GM18507 (cell line): ENCODE data around the gene HSD17B12.

Source experiments
- DNase-seq: peaks from one replicate; pipeline ENCODE4 v3.0.0; 2011; ENCODE audit warnings: low read depth; ENCODE audit not compliant: insufficient read length; ENCODE audit errors: extremely low spot score
- FAIRE-seq: peaks from 2 replicates; lab custom pipeline; 2011; peaks lifted over from hg19 to GRCh38; lab: Jason Lieb, UNC

HSD17B12 gene

DNA sequence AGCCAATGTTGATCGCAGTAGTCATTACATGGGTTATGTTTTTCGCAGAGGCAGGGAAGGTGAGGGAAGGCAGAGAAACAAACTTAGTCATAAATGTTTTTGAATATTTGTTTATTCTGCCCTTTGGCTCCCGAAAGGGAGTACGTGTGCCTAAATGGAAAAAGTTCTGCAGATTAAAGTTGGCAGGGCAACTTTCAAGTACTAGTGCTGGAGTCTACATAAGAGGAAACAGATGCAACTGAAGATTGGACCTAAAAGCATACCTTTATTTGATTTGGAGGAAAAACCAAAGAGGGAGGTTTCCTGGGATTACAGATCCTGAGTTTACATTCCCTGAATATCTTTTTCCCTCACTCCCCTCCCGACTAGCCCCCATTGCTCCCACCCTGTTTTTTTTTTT is 5.7 kb downstream of the HSD17B12 start:
- FAIRE-seq = no peak
- no peak for DNase-seq

DNA sequence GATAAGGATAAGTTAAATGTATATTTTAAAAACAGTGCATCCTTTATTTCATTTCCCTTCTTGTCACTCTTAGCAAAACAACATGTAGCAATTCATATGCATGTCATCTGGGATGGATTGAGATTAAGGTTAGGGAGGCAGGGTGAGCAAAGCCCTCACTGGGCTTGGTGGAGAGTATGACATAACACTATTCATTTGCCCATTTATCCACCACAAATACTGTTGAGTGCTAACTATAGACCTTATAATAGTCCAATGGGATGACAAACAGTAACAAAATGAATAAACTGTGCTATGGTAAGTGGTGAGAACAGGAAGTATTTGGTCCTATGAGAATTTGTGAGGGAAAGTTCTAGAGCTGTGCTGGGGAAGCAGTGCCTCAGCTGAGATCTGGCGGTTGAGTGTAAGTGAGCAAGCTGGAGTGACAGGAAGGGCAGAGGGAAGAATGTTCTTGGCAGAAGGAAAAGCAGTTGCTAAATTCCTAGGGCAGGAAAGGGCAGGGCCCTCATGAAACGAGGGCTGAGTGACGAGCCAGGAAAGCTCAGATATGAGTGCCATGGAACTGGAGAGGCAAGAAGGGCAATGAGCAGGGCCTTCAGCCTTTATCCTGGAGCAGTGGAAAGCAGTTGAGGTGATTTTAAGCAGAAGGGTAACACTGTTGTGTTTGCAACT is 6.7 kb downstream of the HSD17B12 start:
- no peak for DNase-seq
- FAIRE-seq = no peak

- peak; percentile 12 for FAIRE-seq
These were observed 7.9 kb downstream of the HSD17B12 start for GRCh38 chr11:43688394-43688793.

GRCh38 chr11:43689167-43689566 is 8.6 kb downstream of the HSD17B12 start:
- DNase-seq (no peak), FAIRE-seq (no peak)

More at GRCh38 chr11:43688394-43688793, 7.9 kb downstream of the HSD17B12 start:
- DNase-seq = no peak

DNA sequence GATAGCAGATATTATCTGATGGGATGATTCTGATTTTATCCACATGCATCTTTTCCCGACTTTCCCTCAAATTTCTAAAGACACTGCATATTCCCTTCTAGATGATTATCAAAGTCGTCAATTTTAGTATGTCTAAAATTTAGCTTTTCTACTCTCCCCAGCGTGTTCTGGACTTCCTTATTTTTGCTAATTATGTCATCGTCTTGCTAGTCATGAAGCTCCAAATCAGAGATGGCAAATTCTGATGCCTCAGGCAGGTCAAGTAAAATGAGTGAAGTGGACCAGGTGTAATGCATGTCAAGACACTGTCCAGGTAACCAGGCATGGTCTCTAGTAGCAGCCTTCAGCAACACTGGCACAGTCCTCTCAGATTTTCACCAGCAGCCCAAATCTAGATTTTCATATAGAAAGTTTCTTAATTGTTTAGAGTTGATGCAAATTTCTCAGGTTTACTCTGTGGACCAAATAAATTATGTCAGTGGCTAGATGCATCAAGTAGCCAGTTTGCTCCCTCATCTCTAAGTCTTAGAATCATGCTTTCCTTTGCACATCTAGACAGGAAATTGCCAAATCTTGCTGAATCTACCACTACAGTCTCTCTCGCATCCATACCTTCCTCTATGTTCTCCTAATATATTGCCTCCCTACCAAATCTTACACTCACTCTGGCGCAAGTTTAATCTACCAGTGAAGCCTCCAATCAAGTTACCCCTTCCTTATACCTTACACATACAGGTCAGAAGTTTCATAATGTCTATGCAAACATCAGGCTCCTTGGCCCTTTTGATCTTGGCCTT is 10.6 kb downstream of the HSD17B12 start:
- FAIRE-seq = no peak
- no peak for DNase-seq

DNA sequence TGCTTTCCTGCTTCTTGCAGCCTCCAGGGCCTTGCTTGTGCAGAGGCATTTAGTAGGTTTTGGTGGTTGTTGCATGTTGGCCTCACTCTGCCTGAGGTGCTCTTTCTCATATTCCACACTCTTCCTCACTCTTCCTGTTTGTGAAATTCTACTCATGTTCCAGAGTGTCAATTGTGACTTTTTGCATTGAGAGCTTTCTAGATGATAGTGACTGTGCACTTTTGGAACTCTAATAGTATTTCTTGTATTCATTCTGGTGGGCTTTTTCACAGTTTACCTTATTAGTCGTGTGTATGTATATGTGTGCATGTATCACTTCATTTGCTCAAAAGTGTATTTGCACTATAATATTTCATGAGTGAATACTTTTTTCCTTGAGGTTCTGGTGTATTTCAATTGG is 11.3 kb downstream of the HSD17B12 start:
- DNase-seq = no peak
- FAIRE-seq = no peak

GRCh38 chr11:43693069-43693468 is 12.5 kb downstream of the HSD17B12 start:
- FAIRE-seq = no peak
- DNase-seq = no peak

GRCh38 chr11:43693731-43694130 is 13.2 kb downstream of the HSD17B12 start:
- FAIRE-seq (no peak), DNase-seq (no peak)

- peak; percentile 12 for FAIRE-seq
- no peak for DNase-seq
These were observed 13.9 kb downstream of the HSD17B12 start for GRCh38 chr11:43694477-43694876.

DNA sequence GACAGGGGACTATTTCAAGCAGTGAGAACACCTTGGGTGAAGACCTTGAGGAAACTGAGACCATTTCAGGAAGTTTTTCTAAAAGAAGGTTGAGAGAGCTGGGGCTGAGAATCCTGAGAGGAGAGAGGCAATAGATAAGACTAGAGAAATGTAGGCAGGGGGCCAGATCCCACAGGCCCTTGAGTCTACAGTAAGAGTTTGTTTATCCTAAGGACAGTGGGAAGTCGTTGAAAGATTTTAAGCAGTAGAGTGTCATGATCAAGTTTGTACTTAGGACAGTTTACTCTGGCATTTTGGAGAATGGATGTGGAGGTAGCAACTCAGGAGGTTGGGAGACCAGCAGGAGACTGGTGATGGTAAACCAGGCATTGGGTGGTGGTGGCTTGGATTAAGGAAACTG is 17.1 kb downstream of the HSD17B12 start:
- no peak for DNase-seq
- no peak for FAIRE-seq

GRCh38 chr11:43699870-43700269 is 19.3 kb downstream of the HSD17B12 start:
- DNase-seq (no peak), FAIRE-seq (no peak)

GRCh38 chr11:43706631-43707030 is 26.1 kb downstream of the HSD17B12 start:
- DNase-seq (no peak), FAIRE-seq (no peak)

GRCh38 chr11:43708776-43709175 is 28.2 kb downstream of the HSD17B12 start:
- FAIRE-seq (no peak), DNase-seq (no peak)

DNA sequence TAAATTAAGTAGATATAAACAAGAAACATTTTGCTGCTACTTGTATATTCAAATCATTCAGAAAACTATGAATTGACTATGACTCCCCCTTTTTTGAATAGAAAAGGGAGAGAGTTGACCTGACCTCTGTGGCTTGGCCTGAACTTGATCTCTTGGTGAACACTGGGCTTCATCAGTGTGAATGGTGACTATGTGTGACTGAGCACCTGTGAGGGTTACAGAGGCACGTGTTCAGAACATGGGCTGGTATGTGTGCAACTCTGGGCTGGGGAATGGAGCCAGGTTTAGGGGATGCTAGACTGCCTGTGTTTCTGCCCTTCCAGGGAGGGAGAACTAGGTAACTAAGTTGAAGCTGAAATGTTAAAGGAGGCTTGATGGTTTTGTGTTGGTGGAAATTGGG is 29.2 kb downstream of the HSD17B12 start:
- no peak for FAIRE-seq
- DNase-seq = no peak

DNA sequence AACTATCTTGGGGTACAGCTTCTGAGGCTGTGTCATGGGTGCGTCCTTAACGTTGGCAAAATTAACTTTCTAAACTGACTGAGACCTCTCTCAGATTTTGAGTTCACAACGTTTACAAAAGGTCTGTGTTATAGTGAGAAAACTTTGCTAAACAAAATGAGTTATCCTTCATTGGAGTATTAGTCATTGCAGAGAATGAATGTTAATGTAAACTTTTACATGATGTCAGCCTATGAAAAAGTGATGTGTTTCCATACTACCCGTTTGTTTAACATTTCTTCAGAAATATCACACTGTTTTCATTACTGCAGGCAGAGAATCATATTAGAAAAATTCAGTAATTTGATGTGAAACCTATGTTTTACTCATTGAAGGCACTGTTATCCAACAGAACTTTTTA is 32.1 kb downstream of the HSD17B12 start:
- no peak for FAIRE-seq
- DNase-seq = no peak

DNA sequence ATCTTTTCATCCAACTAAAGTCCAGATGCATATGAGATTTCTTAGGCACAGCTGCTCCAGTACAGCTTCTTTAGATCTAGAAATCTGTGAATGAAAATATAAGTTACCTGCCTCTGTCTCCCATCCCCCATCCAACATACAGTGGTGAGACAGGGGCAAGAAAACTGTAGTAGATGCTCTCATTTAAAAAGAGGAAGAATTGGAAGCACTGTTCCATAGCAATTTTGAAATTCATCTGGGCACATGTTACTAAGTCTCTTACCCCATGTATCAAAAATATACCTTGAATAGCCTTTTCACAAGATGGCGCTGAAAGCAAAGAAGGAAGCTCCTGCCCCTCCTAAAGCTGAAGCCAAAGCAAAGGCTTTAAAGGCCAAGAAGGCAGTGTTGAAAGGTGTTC is 37.8 kb downstream of the HSD17B12 start:
- no peak for FAIRE-seq
- no peak for DNase-seq

DNA sequence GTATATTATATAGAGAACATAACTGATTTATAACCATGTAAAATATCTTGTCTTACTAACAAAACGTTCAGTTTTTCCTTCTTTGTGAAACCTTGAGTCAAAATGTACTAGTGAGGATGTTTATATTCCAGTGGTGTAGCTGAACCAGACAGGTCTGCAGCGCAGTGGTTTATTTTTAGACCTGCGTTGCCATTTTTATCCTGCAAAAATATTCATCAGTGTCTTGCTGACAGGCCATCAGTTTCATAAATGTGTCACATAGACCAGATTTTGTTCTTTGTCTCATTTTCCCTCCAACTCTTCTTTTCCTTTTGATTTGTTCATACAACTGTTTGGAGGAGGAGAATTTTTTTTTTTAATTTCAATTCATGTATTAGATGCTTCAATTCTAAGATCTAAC is 43.1 kb downstream of the HSD17B12 start:
- FAIRE-seq (no peak), DNase-seq (no peak)

DNA sequence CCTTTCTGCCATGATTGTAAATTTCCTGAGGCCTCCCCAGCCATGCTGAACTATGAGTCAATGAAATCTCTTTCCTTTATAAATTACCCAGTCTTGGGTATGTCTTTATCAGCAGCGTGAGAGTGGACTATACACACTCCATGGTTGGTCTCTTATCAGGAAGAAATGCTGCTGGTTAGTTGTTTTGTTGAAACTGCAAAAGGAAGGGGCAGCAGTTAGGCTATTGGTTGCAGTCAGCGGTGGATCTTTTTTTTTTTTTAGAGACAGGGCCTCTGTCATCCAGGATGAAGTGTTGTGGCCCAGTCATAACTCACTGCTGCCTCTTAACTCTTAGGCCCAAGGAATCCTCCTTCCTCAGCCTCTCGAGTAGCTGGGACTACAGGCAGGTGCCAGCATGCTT is 51.7 kb downstream of the HSD17B12 start:
- FAIRE-seq = no peak
- no peak for DNase-seq

DNA sequence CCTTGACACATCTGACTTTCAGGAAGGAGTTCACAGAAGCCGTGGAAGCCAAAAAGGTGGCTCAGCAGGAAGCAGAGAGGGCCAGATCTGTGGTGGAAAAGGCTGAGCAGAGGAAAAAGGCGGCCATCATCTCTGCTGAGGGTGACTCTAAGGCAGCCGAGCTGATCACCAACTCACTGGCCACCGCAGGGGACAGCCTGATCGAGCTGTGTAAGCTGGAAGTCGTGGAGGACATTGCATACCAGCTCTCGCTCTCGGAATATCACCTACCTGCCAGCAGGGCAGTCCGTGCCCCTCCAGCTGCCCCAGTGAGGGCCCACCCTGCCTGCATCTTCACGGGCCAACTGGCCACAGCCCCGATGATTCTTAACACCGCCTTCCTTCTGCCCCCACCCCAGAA is 53.7 kb downstream of the HSD17B12 start:
- DNase-seq (no peak), FAIRE-seq (no peak)

- DNase-seq = no peak
- FAIRE-seq = no peak
These were observed 54.6 kb downstream of the HSD17B12 start for GRCh38 chr11:43735115-43735514.

GRCh38 chr11:43735961-43736360 is 55.4 kb downstream of the HSD17B12 start:
- no peak for FAIRE-seq
- no peak for DNase-seq
